ENCODE data around the gene MMUT. TPM values are rescaled to one million over a fixed set of nuclear protein-coding genes. Genes with fewer than 3 reads are reported as not detected.
"Not testable (repeated sequence)": the region's sequence is repeated elsewhere in the genome, so short reads cannot be mapped to it uniquely, and the experiment has no call there.

Gene MMUT
- 20.0 TPM for polyA plus RNA-seq (2013, experiment 1 of 2; ENCODE audit: insufficient read length)
- polyA plus RNA-seq (2013, experiment 2 of 2; ENCODE audit: insufficient read length): 21.1 TPM

DNA sequence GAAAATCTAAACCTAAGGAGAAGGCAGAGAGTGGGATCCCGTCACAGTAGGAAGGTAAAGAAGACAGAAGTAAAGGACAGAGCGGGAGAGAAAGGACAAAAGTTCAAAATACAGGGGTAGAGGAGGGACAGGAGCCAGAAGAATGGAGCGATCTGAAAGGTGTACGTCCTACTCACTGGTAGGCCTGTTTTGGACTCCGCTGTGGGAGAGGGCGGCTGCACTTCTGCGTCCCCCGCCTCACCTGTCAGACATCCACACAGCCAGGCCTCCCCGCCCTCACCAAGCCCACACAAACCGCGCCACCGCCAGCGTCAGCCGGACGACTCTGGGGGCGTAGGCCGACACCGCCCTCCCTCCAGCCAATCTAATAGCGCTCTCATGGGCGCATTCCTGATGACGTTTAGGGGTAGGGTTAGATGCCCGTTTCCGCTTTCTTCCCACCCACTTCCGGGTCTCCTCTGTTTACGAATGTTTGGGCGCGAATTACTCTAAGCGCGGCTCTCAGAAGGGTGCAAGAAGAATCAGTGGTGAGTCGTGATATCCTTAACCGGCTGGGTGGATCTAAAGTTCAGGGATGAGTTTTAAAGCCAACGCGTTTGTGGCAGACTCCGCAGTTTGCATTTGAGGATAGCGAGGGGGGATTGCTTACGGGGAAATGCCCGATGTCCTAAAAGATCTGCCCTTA is at the start of gene MMUT, which contains the start of gene CENPQ:
Gene MMUT (minus strand): TSS at position 327 of the 685 bp plus-strand sequence. CDS start 3,787 bp downstream, outside the sequence.
Gene CENPQ (plus strand): TSS at position 444 of the 685 bp plus-strand sequence. CDS start 6,807 bp downstream, outside the sequence.
- peak; percentile 94 for DNase-seq

GRCh38 chr6:49509342-49509741 is 46.3 kb upstream of the MMUT start:
- DNase-seq: no peak

- DNase-seq: no peak
Measured at GRCh38 chr6:49506569-49507111, 43.6 kb upstream of the MMUT start.

DNA sequence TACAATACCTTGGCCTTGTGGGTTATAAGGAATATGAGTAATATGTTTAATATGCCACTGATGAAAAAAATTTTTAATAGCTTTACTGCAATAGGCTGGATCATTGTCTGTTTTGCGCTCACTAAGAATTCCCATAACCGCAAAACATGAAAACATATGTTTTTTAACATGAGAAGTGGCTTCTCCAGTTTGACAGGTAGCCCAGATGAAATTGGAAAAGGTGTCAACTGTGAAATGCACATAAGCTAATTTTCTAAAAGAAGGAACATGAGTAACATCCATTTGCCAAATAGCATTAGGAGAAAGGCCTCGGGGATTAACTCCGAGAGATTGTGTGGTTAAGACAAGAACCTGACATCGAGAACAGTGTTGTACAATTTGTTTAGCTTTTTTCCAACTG is 41.6 kb upstream of the MMUT start:
- no peak for DNase-seq

DNA sequence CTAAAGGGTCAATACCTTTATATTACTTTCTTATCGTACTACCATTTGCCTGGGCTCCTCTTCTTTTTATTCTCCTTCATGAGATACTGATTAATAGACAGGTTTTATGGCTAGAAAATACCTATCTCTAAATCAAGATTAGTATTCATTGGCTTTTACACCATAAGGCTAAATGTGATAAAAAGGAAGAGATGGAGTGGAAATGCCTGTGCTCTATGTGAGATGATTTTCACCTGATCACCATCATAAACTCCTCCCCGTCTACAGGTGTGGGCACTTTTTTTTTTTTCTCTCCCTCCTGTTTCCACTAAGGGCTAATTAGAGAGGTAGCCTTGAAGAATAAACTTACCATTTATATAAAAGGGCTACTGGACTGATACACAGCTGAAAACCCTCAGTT is 36.6 kb upstream of the MMUT start, which contains the start of gene GLYATL3:
Gene GLYATL3 (plus strand): TSS at position 301 of the 400 bp plus-strand sequence. CDS start 12,068 bp downstream, outside the sequence.
- DNase-seq: no peak

- DNase-seq: no peak
Measured at GRCh38 chr6:49499126-49499525, 36.1 kb upstream of the MMUT start.

- no peak for DNase-seq
Measured at GRCh38 chr6:49497304-49497703, 34.3 kb upstream of the MMUT start.

- DNase-seq: no peak
Measured at GRCh38 chr6:49490633-49491032, 27.6 kb upstream of the MMUT start.

DNA sequence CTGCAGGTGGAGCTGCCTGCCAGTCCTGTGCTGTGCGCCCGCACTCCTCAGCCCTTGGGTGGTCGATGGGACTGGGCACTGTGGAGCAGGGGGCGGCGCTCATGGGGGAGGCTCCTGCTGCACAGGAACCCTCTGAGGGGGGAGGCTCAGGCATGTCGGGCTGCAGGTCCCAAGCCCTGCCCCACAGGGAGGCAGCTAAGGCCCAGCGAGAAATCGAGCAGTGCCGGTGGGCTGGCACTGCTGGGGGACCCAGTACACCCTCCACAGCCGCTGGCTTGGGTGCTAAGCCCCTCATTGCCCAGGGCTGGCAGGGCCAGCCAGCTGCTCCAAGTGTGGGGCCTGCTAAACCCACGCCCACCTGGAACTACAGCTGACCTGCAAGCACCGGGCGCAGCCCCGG is 20.3 kb upstream of the MMUT start:
- not testable (repeated sequence) for DNase-seq

DNA sequence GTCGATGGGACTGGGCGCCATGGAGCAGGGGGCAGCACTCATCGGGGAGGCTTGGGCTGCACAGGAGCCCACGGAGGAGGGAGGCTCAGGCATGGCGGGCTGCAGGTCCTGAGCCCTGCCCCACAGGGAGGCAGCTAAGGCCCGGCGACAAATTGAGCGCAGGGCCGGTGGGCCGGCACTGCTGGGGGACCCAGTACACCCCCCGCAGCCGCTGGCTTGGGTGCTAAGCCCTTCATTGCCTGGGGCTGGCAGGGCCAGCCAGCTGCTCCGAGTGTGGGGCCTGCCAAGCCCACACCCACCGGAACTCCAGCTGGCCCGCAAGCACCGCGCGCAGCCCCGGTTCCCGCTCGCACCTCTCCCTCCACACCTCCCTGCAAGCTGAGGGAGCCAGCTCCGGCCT is 18.8 kb upstream of the MMUT start:
- not testable (repeated sequence) for DNase-seq

GRCh38 chr6:49479308-49479970 is 16.4 kb upstream of the MMUT start:
- DNase-seq: no peak

DNA sequence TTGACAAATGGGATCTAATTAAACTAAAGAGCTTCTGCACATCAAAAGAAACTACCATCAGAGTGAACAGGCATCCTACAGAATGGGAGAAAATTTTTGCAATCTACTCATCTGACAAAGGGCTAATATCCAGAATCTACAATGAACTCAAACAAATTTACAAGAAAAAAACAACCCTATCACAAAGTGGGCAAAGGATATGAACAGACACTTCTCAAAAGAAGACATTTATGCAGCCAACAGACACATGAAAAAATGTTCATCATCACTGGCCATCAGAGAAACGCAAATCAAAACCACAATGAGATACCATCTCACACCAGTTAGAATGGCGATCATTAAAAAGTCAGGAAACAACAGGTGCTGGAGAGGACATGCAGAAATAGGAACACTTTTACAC is 13.5 kb upstream of the MMUT start:
- not testable (repeated sequence) for DNase-seq

DNA sequence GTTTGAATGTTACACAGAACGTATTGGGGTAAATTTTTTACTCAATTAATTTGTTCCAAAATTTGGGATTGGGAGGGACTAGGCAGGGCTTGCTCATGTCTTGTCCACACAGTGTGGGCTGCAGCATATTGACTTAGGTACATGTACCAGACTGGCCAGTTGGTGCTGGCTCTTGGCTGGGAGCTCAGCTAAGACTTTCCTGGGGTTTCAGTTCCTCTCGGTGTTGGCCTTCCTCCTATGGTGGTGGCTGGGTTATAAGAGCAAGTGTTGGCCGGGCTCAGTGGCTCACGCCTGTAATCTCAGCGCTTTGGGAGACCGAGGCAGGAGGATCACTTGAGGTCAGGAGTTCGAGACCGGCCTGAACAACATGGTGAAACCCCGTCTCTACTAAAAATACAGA is 5.0 kb upstream of the MMUT start:
- DNase-seq: no peak

DNA sequence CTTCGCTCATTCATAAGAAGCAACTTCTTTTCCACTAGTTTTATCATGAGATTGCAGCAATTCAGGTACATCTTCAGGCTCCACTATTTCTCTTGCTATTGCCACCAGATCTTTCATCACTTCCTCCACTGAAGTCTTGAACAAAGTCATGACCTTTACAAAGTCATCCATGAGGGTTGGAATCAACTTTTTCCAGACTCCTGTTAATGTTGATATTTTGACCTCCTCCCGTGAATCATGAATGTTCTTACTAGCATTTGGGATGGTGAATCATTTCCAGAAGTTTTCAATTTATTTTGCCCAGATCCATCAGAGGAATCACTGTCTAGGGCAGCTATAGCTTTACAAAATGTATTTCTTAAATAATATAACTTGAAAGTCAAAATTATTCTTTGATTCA is 1.6 kb upstream of the MMUT start:
- DNase-seq: no peak

- no peak for DNase-seq
Measured at GRCh38 chr6:49463612-49463967, 537 bp upstream of the MMUT start.

DNA sequence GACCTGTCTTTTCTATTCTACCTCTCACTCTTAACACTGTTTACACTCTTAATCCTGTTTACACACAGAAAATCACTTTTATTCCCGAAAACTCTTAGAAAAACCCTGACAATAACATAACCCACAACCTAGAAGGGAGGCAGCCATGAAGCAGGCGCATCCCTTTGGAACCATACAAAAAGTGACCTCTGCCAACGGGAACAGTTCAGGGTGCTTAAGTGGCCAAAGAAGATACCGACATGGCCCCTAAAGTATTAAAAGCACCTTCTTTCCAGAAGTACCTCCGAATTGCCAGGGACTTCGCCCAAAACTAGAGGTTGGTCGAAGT is 490 bp downstream of the MMUT start:
- no peak for DNase-seq

DNA sequence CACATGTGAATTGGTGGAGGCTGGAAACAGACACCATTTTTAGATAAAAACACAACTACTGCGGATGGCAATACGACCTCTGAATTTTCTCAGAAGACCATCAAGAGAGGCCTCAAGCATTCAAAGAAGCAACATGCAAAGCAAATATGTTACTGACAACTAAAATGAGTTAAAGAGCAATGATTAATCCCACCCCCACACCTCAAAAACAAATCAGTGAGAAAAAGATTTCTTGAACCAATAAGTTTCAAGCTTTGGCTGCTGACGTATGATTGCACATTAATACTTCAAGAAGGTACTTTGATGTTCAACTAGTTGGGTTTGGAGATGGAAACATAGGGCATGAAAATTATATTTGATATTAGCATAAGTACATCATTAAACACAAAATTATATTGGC is 982 bp downstream of the MMUT start:
- DNase-seq: no peak

- DNase-seq: peak; percentile 29
Measured at GRCh38 chr6:49457771-49458170, 5.3 kb downstream of the MMUT start.

DNA sequence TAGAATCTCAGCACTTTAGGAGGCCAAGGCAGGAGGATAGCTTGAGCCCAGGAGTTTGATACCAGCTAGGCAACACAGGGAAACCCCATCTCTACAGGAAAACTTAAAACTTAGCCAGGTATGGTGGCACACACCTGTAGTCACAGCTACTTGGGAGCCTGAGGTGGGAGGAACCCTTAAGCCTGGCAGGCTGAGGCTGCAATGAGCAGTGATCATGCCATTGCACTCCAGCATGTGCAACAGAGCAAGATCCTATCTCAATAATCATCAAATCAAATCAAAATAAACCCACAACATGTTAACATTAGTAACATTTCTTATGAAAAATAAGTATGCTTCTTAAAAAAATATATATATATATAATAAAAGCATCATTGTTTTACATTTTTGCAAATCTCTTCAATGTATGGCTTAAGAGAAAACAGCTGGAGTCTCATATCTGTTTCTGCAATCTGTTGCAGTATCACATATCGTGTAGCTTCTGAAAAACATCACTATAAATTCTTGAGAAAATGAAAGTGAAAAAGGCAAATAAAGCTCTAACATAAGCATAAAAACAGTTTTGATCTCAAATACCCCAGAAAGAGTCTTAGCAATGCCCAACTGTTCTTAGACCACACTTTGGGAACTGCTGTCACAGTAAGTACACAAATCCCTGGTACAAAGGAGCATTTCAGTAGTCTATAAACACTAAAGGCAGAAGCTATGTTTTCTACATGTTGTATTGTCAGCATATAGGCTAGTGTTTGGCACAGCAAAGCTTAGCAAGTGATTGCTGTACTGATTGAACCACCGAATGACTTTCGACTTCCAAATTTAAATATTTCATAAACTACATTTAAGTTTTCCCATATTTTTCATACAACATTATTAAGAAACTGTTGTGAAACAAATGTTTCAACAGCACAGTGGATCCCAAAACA is 8.0 kb downstream of the MMUT start:
- no peak for DNase-seq

DNA sequence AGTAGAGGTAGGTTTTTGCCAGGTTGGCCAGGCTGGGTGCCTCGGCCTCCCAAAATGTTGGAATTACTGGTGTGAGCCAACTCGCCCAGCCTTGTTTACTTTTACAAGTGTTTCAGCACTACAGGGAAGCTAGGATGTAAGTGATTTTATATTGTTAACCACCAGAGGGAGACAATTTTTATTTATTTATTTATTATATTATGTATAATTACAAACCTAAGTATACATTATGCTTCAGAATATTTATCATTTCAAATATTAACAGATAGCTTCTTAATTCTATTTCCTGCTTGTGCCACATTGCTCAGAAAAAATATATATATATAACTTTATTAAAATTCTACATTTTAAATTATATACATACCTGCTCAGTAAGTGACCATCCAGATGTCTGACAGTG is 9.8 kb downstream of the MMUT start:
- no peak for DNase-seq

DNA sequence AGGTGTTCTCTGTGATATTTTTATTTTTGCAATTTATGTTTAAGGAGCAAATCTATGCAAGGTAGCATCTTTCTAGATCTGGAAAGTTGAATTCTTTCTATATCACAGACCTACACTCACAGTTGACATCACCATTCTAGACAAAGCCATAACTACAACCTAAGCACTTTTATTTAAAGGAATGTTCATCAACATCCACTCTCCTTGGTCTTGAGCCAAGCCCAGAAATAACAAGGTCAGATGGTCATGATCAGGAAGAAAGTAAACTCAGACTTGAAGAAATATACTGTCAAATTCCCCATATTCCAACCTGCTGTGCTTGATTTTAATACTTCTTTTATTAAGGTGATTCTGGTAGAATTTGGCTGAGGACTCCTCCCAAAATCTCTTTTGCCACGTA is 32.2 kb downstream of the MMUT start:
- no peak for DNase-seq

DNA sequence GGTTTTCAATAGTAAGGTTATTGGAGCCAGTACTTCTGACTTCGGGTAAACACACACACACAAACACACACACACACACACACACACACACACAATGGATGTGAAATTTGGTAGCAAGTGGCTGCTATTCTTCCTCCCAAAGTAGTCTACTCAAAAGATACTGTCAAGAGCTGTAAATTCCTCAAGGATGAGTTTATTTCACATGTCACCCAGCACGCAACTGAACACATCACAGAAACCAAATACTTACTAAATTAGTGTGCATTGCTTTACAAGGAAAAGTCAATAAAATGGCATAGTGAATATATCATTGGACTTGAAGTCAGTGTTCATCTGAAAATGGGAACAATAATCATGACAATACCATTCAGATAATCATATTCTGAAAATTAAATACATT is 32.9 kb downstream of the MMUT start:
- peak; percentile 40 for DNase-seq

- DNase-seq: peak; percentile 8
Measured at GRCh38 chr6:49423817-49424216, 39.2 kb downstream of the MMUT start.

Data from fibroblast of skin of scalp (primary cell).